Measurements from ENCODE around the gene BCDIN3D.

Gene BCDIN3D

DNA sequence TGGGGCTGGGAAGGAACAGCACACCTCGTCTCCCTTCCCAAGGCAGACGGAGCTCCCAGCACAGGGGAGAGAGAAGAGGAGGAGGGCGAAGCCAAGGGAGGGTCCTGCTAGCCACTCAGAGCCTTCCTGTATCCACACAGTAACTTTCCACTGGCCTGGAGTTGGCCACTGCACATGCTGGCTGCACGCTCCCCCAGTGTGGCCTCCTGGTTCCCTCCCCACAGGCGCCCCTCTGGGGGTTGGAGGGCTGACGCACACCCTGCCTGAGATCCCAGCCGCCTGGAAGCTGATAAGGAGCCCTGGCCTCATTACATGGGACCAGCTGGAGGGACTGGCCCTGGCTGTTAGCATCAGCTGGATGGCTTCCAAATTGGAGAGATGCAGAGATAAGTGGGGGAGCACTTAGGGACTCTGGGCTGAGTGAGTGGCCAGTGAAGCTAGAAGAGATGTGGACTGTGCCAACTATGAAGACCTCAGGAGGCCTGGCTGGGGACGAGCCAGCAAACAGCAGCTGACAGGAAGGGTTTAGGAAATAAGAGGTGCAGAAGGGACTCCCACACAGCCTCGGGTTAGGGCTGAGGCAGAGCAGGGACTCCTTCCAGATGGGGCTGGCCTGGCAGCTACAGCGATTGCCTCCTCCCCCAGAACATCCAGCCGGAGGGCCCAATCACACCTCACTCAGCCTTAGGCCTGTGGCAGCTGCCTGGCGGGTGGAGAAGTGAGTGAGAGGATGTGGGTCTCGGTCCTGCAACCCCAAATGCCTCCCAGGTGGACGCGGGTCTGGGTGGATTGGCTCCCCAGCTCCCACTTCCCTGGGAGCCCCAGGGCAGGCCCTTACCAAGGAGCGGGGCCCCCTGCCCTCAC, 26.3 kb upstream of the BCDIN3D start:
- TF ChIP-seq CTCF (IDR thresholded peaks at IDR 0.05; ENCODE audit: insufficient read depth, low read length, missing control alignments), result no peak
- ChIA-PET CTCF (interaction anchor here (1.2 to 12.1 kb wide), 20 partner anchors 13 to 205 kb away, joined by 3 to 121 read pairs (median 11); partner anchors contain the start of genes BCDIN3D and TMBIM6), POLR2A (interaction anchor here (0.7 to 1.4 kb wide), 2 partner anchors 28 to 41 kb away, joined by 3 to 4 read pairs; no protein-coding TSS in a partner anchor)
- peak; percentile 98 for DNase-seq (ENCODE audit: low read depth, low spot score)
- no peak overlapping the region for H3K4me3 ChIP-seq (ENCODE audit: low read depth, low read length)

DNA sequence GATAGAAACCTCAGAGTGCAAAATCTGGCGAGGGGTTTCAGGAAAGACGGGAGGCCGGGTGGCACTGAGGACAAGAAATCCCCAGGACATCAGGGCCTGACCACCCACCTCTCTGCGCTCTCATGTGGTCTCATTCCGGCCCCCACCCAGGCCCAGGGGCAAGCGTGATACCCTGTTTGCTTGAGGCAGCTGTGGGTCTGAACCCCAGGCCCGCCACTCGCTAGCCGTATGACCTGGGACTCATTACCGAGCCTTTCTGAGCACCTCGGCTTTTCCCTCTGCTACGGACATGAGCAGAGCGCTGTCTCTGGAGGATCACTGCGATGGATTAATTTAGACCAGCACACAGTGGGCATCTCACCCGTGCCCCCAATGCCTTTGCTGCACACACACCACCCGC, 25.5 kb upstream of the BCDIN3D start:
- POLR2A ChIA-PET, result interaction anchor here (1.4 kb wide), 1 partner anchor 41 kb away, joined by 4 read pairs; no protein-coding TSS in a partner anchor
- CTCF ChIA-PET, result interaction anchor here (1.0 to 12.1 kb wide), 31 partner anchors 12 to 206 kb away, joined by 3 to 121 read pairs (median 10); partner anchors contain the start of genes BCDIN3D and TMBIM6

DNA sequence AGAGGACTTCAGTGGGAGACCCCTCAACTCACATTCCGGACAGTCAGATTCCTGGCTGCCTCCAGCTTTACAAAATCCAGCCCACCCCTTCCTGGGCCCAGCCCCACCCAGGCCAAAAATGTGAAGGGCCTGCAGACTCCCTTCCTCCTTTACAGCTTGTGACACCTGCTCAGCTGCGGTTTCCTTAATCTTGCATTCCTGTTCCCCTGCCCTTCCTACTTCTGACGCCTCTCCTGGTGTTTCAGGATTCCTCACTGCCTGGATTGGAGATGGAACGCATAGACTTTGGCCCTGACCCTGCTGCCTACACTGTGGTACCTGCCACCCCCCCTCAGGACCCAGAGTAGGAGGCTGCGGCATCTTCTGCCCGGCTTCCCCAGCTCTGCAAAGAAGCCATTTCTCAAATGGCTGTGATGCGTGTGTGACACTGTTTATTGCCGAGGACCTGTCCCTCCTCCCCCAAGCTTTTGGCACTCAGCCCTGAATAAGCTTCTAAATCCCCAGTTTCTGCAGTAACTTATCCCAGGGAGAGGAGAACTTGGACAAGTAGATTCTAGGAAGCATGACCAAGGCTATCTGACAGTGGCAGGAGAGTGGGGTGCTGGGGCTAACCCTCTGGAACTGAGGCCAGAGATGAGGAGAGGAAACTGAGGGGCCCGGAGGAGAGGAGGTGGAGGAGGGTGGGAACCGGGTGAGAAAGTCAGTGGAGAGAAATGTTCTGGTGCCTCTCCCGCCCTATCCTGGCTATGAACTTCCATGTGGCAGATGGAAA, 24.9 kb upstream of the BCDIN3D start:
- ChIA-PET CTCF (interaction anchor here (1.0 to 12.1 kb wide), 51 partner anchors 8 to 207 kb away, joined by 3 to 121 read pairs (median 7); partner anchors contain the start of genes BCDIN3D, NCKAP5L and TMBIM6), POLR2A (no interaction called here)
- TF ChIP-seq CTCF (IDR thresholded peaks at IDR 0.05; ENCODE audit: insufficient read depth, low read length, missing control alignments), result no peak
- no peak for DNase-seq (ENCODE audit: low read depth, low spot score)
- no peak overlapping the region for H3K4me3 ChIP-seq (ENCODE audit: low read depth, low read length)

More for the DNA sequence above, 25.5 kb upstream of the BCDIN3D start:
- no peak for DNase-seq (ENCODE audit: low read depth, low spot score)
- H3K4me3 ChIP-seq (ENCODE audit: low read depth, low read length), result no peak overlapping the region
- no peak for TF ChIP-seq CTCF (IDR thresholded peaks at IDR 0.05; ENCODE audit: insufficient read depth, low read length, missing control alignments)

GRCh38 chr12:49866859-49867569, 24.1 kb upstream of the BCDIN3D start:
- TF ChIP-seq CTCF (IDR thresholded peaks at IDR 0.05; ENCODE audit: insufficient read depth, low read length, missing control alignments), result peak; percentile 96
- DNase-seq (ENCODE audit: low read depth, low spot score), result no peak
- CTCF ChIA-PET, result interaction anchor here (0.6 to 12.1 kb wide), 57 partner anchors 9 to 207 kb away, joined by 3 to 121 read pairs (median 5); partner anchors contain the start of genes AQP5, BCDIN3D, NCKAP5L and TMBIM6
- H3K4me3 ChIP-seq (ENCODE audit: low read depth, low read length), result no peak overlapping the region
- POLR2A ChIA-PET, result no interaction called here

DNA sequence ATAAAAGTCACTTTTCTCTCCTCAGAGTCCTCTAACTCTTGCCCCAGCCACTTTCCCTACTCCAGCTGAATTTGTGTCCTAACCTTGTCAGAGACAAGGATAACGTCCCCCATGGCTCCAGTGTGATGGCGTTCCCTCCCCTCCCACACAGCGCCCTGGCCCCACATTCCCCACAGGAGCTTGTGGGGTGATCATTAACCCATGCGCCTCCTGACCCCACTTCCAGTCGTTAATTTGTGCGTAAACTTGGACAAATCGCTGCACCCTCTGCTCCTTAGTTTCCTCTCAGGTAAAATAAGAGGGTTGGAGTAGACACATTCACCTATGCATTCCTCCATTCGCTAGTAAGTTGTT, 22.9 kb upstream of the BCDIN3D start:
- no peak overlapping the region for H3K4me3 ChIP-seq (ENCODE audit: low read depth, low read length)
- CTCF ChIA-PET, result interaction anchor here (0.8 to 12.1 kb wide), 20 partner anchors 10 to 204 kb away, joined by 3 to 121 read pairs (median 21); partner anchors contain the start of gene BCDIN3D
- no peak for DNase-seq (ENCODE audit: low read depth, low spot score)
- POLR2A ChIA-PET, result no interaction called here
- TF ChIP-seq CTCF (IDR thresholded peaks at IDR 0.05; ENCODE audit: insufficient read depth, low read length, missing control alignments), result no peak

Data from AG04449 (cell line).